Activated CD8-positive, alpha-beta T cell treated with anti-CD3 and anti-CD28 coated beads for 36 hours (primary cell): ENCODE measurements around the gene LTBP4. TPM values are rescaled to one million over a fixed set of nuclear protein-coding genes. Genes with fewer than 3 reads are reported as not detected.
"Not testable (repeated sequence)": the region's sequence is repeated elsewhere in the genome, so short reads cannot be mapped to it uniquely, and the experiment has no call there.

Experiments
- ATAC-seq: fragments of 200-7000 bp; cut with Tn5 transposase; one replicate; pipeline ENCODE4 v1.10.0; 2021; ENCODE audit warnings: mild to moderate bottlenecking, moderate library complexity
- CTCF ChIA-PET: fragments of 350-600 bp; sonication (Branson Sonifier 250); formaldehyde crosslinking; loops from one replicate; lab custom pipeline; 2021; ENCODE audit warnings: antibody characterized with exemption; lab: Charles Lee
- POLR2A ChIA-PET: fragments of 350-600 bp; sonication (Branson Sonifier 250); formaldehyde crosslinking; loops from one replicate; lab custom pipeline; 2021; ENCODE audit warnings: antibody characterized with exemption; lab: Charles Lee
- DNase-seq: peaks from one replicate; pipeline ENCODE4 v3.0.0-alpha.2; 2020
- H3K27ac Mint-ChIP-seq: one replicate; pipeline ENCODE4 v1.8.0; 2021; ENCODE audit warnings: mild to moderate bottlenecking, mixed read lengths
- H3K27me3 Mint-ChIP-seq: one replicate; pipeline ENCODE4 v1.8.0; 2021; ENCODE audit warnings: mixed read lengths
- H3K36me3 Mint-ChIP-seq: one replicate; pipeline ENCODE4 v1.8.0; 2021; ENCODE audit warnings: low read depth, mixed read lengths
- H3K4me1 Mint-ChIP-seq: one replicate; pipeline ENCODE4 v1.8.0; 2021; ENCODE audit warnings: low read depth, mixed read lengths
- H3K4me3 Mint-ChIP-seq: one replicate; pipeline ENCODE4 v1.8.0; 2021; ENCODE audit warnings: mild to moderate bottlenecking, moderate library complexity, mixed read lengths
- H3K9me3 Mint-ChIP-seq: one replicate; pipeline ENCODE4 v1.8.0; 2021; ENCODE audit warnings: mixed read lengths
- CTCF ChIP-seq: fragments of 200-600 bp; IDR thresholded peaks from one replicate; pipeline ENCODE4 v1.8.0; 2022; ENCODE audit warnings: antibody characterized with exemption, mild to moderate bottlenecking
- intact Hi-C: fragments of 100-400 bp; cut with micrococcal nuclease; formaldehyde crosslinking; loops from one replicate; pipeline ENCODE4 v1.10.0; 2022
- total RNA-seq, 2 experiments: library from RNA; stranded (reverse); gene quantifications; one replicate each; pipeline ENCODE4 v1.2.3, GENCODE V29; 2021

The LTBP4 gene
- total RNA-seq, 2 experiments from 2014 or later: 117 to 121 TPM

- Mint-ChIP-seq H3K27ac (no peak overlapping the region), H3K4me1 (peaks cover 21% of the 10 kb centered on the region), H3K4me3 (no peak overlapping the region), H3K27me3 (no peaks in the 10 kb centered on the region), H3K36me3 (peaks cover 50% of the 10 kb centered on the region), H3K9me3 (no peaks in the 10 kb centered on the region)
- no peak for TF ChIP-seq CTCF
- ChIA-PET CTCF (interaction anchor here (11.3 kb wide), 1 partner anchor 12 kb away, joined by 126 read pairs; no protein-coding TSS in a partner anchor), POLR2A (no interaction called here)
- intact Hi-C loops: no loop called here
- DNase-seq (no peak), ATAC-seq (no peak)
These were observed 21.0 kb downstream of the LTBP4 start for GRCh38 chr19:40621966-40622772.

DNA sequence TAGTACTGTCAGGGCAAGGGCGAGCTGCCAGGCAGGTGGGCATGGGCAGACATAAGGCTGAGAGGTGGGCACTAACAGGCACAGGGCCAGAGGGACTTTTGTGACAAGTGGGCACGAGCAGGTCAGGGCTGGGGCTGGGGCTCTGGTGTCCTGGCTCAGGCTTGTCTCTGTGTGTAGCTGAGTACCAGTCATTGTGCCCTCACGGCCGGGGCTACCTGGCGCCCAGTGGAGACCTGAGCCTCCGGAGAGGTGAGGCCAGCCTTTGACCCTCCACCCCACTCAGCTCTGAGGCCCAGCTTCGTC lies 21.6 kb downstream of the LTBP4 start:
- Mint-ChIP-seq H3K27ac (no peak overlapping the region), H3K27me3 (no peaks in the 10 kb centered on the region), H3K9me3 (no peaks in the 10 kb centered on the region), H3K36me3 (peaks cover 52% of the 10 kb centered on the region), H3K4me1 (peaks cover 21% of the 10 kb centered on the region), H3K4me3 (no peak overlapping the region)
- DNase-seq (no peak), ATAC-seq (no peak)
- intact Hi-C loops: no loop called here
- CTCF ChIA-PET: interaction anchor here (11.3 kb wide), 1 partner anchor 11 kb away, joined by 126 read pairs; no protein-coding TSS in a partner anchor
- POLR2A ChIA-PET: no interaction called here
- TF ChIP-seq CTCF: no peak

- no peak overlapping the region for H3K4me3 Mint-ChIP-seq
- CTCF ChIA-PET: interaction anchor here (1.4 to 11.3 kb wide), 2 partner anchors 11 to 21 kb away, joined by 3 to 126 read pairs; no protein-coding TSS in a partner anchor
- peaks cover 54% of the 10 kb centered on the region for H3K36me3 Mint-ChIP-seq
- intact Hi-C loops: no loop called here
- ATAC-seq (no peak), DNase-seq (peak; percentile 46)
- no peak overlapping the region for H3K27ac Mint-ChIP-seq
- H3K27me3 Mint-ChIP-seq: no peaks in the 10 kb centered on the region
- H3K4me1 Mint-ChIP-seq: peaks cover 21% of the 10 kb centered on the region
- no peak for TF ChIP-seq CTCF
- POLR2A ChIA-PET: no interaction called here
- no peaks in the 10 kb centered on the region for H3K9me3 Mint-ChIP-seq
These were observed 22.5 kb downstream of the LTBP4 start for GRCh38 chr19:40623403-40624251.

GRCh38 chr19:40624369-40625153 lies 23.4 kb downstream of the LTBP4 start:
- H3K4me3 Mint-ChIP-seq, ATAC-seq, H3K27me3 Mint-ChIP-seq, POLR2A ChIA-PET, H3K9me3 Mint-ChIP-seq, intact Hi-C loops, DNase-seq: not testable (repeated sequence)
- CTCF ChIA-PET: interaction anchor here (1.4 to 11.3 kb wide), 2 partner anchors 10 to 22 kb away, joined by 3 to 126 read pairs; no protein-coding TSS in a partner anchor
- Mint-ChIP-seq H3K27ac (peak overlapping the region; percentile 39), H3K36me3 (peaks cover 47% of the 10 kb centered on the region), H3K4me1 (peaks cover 17% of the 10 kb centered on the region)
